Hematopoietic multipotent progenitor cell (in vitro differentiated cells): Measurements from ENCODE around the gene MMP15. TPM values are rescaled to one million over a fixed set of nuclear protein-coding genes. Genes with fewer than 3 reads are reported as not detected.

Source experiments
- DNase-seq, 3 donors: peaks; one replicate each; pipeline ENCODE4 v3.0.0-alpha.2; 2011 to 2015; ENCODE audit warnings: low read depth in 2 of 3, low spot score in 2 of 3
- total RNA-seq: library from RNA; depleted of rRNA; stranded (reverse); fragments of >200 nt; gene quantifications from one replicate; pipeline ENCODE4 v1.2.3, GENCODE V29; 2012

MMP15 gene
- total RNA-seq, 1 donor: 3.0 TPM

GRCh38 chr16:58016840-58017446 lies 8.6 kb upstream of the MMP15 start:
- no peak for DNase-seq

GRCh38 chr16:58018803-58019202 lies 6.8 kb upstream of the MMP15 start:
- no peak for DNase-seq

GRCh38 chr16:58019866-58020538 lies 5.6 kb upstream of the MMP15 start:
- no peak for DNase-seq

DNA sequence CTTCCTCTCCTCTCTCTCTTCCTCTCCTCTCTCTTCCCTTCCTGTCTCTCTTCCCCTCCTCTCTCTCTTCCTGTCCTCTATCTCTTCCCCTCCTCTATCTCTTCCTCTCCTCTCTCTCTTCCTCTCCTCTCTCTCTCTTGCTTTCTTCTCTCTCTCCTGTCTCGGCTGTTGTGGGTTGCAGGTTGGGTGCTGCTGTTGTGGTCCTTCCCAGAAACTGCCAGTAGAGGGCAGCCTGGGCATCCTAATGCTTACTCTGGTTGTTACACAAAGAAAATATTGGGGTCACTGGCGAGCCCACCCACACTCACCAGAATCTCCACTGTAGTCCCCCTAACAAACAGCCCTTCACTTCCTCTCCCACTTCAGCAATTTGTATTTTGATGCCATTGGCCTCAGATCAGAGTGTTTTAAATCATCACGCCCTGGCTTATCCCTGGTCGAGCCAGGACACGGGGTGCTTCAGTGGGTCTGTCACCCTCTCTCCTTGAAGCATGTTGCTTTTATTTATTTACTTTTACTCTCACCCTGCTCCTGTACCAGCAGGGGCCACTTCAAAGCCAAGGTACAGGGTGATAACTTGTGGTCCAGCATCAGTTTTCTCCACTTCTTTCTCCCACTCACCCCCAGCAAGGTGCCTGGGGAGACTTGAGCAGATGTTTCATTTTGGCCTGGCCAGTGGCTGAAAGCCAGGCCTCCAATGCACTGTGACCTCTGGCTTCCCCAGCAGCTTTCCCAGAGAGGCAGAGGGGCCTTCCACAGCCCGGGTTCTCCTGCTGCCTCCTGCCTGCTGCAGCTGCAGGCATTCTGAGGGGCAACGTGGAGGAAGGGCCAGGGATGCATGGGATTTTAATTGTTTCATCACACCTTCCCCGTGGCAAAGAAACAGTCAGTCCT lies 4.7 kb upstream of the MMP15 start:
- DNase-seq: peak; percentile 41 to 72 (median 54)

GRCh38 chr16:58021661-58022551 lies 3.6 kb upstream of the MMP15 start:
- no peak for DNase-seq

DNA sequence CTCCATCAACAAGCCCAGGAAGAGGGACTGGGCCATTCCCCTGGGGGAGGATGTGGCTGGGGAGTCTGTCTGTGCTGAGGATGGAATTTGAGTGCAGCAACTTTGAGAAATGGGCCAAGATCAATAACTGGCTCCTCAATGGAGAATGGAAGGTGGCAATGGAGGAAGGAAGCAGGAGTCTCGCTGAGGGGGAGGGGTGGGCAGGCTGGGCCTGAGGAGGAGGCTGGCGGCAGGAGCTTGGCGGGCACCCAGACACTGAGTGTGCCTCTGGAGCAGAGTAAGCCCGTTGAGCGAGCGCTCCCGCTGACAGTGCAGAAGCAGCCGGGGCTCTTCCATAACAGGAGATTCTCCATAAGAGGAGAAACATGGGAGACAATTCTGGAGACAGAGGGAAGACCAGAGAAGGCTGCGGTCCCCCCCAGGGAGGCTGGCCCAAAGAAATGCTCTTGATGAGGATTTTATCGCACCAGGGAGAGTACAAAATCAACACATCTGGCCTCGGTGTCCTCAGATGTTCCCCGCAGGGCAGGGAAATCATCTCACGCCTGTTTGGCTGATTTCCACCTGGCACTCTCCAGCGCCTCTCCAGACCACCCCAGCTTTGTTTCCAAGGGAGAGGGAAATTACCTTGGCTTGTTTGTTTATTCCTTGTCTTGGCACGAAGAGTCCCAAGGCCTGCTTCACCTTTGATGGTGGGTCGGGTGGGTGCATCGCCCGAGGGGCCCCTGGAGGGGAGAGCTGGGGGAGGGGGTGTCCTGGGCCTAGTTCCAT lies 2.8 kb upstream of the MMP15 start:
- DNase-seq: no peak

- peak in 1 of 3 donors; percentile 20 for DNase-seq
Observed at GRCh38 chr16:58024486-58025350, 836 bp upstream of the MMP15 start.

DNA sequence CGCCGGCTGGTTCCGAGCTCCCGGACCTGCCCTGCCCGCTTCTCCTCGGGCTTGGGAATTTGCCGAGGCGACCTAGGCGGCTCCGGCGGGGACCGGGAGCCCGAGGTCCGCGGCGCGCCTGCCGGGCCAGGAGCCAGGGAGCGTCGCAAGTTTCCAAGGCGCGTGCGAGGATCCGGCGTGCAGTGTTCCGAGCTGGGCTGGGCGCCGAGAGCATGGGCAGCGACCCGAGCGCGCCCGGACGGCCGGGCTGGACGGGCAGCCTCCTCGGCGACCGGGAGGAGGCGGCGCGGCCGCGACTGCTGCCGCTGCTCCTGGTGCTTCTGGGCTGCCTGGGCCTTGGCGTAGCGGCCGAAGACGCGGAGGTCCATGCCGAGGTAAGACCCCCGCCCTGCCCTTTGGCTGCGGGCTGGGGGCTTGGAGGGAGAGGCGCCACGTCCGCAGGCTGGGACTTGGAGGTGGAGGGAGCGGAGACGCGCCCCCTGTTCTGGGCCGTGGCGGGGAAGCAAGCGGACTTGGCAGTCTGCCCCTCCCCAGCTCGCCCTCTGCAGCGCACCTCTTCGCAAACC lies 668 bp downstream of the MMP15 start:
- DNase-seq: peak in 1 of 3 donors; percentile 39

GRCh38 chr16:58026705-58027160 lies 1.2 kb downstream of the MMP15 start:
- DNase-seq: no peak

- no peak for DNase-seq
Observed at GRCh38 chr16:58027161-58027915, 1.8 kb downstream of the MMP15 start.

DNA sequence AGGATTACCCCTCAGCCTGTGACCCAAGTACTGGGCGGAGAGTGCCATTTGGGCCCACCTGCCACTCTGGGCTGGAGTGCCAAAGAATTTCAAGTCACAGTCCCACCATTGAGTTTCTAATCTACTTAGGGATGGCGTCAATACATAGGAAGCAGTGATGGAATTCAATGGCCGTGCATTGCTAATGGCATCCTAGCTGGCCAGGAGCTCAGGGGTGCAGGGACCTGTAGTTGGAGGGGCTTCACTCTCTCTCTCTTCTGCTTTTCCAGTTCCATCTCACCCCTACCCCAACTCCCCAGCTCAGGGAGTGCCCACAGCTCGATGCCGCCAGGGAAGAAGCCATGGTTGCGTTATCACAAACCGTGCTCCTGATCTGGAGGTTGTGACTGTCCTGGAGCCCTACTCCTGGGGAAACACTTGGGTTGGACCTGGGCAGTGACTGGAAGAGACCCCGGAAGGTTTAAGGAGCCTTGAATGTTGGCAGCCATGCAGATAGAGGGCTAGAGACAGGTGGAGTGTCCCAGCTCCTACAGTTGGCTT lies 2.4 kb downstream of the MMP15 start:
- DNase-seq: no peak

DNA sequence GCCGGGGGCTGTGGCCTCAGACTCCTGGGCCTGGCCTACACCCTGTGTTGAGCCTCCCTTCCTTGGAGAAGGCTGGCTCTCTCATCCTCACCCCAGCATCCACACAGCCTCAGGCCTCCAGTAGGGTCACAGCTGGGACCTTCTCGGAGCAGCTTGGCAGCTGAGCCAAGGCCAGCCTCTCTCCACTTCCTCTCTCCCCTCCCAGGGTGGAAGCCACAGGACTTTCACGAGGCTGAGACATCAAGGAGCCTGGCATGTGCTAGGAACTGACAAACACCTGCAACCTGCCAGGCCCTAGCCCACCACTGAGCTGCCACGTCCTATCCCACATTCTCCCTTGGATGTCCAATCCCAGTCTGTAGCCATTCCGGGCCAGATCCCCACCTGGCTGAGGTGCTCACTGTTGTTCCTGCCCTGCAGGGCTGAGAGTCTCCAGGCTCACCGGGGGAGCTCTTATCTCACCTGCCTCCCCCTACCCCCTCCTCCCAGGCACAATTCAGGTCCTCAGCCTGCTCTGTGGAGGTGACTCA lies 3.1 kb downstream of the MMP15 start:
- DNase-seq: peak in 1 of 3 donors; percentile 24

GRCh38 chr16:58029410-58029809 lies 3.9 kb downstream of the MMP15 start:
- DNase-seq: no peak

DNA sequence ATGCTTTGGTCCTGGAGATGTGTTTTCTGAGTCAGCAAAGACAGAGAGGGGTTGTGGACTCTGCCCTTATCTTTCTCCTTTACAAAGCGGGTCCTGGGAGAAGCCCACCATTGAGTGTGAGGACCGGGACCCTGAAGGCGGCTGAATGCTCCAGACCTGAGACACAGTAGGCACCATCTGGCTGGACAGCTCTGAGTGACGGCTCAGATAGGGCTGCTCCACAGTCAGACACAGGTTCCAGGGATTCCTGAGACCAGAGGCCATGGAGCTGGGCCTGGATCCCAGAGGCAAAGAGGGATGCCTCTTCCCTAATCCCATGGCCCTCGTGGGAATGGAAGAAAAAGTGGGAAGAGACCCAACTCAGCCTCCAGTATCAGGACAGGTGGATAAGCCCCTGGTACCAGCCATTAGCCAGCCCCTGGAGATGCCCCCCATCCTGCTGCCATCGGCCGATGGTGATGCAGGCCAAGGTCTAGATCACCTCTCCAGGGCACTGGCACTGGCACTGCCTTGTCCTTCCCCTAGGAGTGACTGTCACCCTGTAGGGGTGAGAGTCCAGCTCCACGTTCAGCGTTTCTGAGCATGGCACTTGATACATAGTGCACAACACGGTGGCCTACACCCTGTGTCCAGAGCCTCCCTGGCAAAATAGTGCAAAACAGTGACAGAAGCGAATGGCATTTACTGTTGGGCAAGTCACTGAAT lies 4.7 kb downstream of the MMP15 start:
- DNase-seq: no peak

GRCh38 chr16:58031016-58031800 lies 5.7 kb downstream of the MMP15 start:
- DNase-seq: no peak
